ENCODE data around the gene MCEMP1. TPM values are rescaled to one million over a fixed set of nuclear protein-coding genes. Genes with fewer than 3 reads are reported as not detected.

MCEMP1 gene
- total RNA-seq, 1 donor from 2014 or later: not detected

DNA sequence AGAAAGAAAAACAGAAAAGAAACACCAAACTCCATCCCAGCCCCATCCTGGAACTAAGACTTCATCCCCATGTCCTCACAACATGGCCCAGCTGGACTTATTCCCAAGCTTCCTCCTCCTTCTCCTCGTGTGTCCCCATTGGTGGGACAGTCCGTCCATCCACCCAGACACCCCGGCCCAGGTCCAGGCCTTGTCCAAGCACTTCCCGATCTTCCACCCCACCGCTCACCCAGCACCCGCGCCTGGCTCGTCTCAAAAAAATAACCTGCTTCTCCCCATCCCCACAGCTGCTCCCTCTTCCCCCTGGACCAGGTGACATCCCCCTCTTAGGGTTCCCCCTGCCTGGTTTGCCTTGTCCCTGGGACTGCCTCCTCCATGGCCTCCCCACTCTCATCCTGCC is 26.4 kb downstream of the MCEMP1 start:
- TF ChIP-seq, protein P1, sequence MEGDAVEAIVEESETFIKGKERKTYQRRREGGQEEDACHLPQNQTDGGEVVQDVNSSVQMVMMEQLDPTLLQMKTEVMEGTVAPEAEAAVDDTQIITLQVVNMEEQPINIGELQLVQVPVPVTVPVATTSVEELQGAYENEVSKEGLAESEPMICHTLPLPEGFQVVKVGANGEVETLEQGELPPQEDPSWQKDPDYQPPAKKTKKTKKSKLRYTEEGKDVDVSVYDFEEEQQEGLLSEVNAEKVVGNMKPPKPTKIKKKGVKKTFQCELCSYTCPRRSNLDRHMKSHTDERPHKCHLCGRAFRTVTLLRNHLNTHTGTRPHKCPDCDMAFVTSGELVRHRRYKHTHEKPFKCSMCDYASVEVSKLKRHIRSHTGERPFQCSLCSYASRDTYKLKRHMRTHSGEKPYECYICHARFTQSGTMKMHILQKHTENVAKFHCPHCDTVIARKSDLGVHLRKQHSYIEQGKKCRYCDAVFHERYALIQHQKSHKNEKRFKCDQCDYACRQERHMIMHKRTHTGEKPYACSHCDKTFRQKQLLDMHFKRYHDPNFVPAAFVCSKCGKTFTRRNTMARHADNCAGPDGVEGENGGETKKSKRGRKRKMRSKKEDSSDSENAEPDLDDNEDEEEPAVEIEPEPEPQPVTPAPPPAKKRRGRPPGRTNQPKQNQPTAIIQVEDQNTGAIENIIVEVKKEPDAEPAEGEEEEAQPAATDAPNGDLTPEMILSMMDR (IDR thresholded peaks at IDR 0.05): no peak
- DNase-seq (ENCODE audit: extremely low spot score, unreplicated experiment): no peak
- Mint-ChIP-seq H3K27ac (ENCODE audit: unreplicated experiment) (no peak overlapping the region), H3K36me3 (ENCODE audit: unreplicated experiment) (no peaks in the 10 kb centered on the region), H3K9me3 (ENCODE audit: unreplicated experiment) (no peaks in the 10 kb centered on the region), H3K4me3 (ENCODE audit: unreplicated experiment) (no peak overlapping the region), H3K4me1 (ENCODE audit: unreplicated experiment) (no peaks in the 10 kb centered on the region), H3K27me3 (ENCODE audit: unreplicated experiment) (peaks cover 12% of the 10 kb centered on the region)

DNA sequence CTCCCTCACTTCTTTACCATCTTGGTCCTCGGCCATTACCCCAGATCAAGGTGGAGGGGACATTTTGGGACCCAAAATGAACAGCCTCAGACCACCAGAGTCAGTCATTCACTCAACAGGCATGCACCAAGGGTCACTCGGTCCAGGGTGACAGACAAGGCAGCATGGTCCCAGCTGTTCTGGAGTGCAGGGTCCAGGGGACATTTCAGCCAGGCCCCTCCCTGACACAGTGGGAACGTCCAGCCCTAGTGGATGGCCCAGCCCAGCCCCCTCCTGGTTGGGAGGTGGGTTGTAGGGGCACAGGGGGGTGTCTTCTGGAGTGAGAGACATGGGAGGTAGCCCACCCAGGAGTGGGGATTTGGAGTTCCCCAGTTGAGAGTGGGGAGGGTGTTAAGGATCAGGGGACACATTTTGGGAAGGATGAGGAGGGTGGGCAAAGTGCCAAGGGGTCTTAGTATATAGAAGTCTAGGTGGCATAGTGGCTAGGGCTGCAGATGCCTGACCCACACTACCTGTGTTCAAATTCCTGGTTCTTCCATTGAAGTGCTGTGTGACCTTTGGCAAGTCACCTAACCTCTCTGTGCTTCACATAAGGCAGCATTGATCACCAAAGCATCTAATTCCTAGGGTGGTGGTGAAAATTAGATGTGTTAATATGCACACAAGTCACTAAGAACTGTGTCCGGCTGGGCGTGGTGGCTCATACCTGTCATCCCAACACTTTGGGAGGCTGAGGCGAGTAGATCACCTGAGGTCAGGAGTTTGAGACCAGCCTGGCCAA is 27.6 kb downstream of the MCEMP1 start:
- H3K27me3 Mint-ChIP-seq (ENCODE audit: unreplicated experiment): peaks cover 13% of the 10 kb centered on the region
- H3K36me3 Mint-ChIP-seq (ENCODE audit: unreplicated experiment): no peaks in the 10 kb centered on the region
- no peak overlapping the region for H3K4me3 Mint-ChIP-seq (ENCODE audit: unreplicated experiment)
- no peak overlapping the region for H3K27ac Mint-ChIP-seq (ENCODE audit: unreplicated experiment)
- TF ChIP-seq, protein P1 (IDR thresholded peaks at IDR 0.05): no peak
- no peak for DNase-seq (ENCODE audit: extremely low spot score, unreplicated experiment)
- H3K4me1 Mint-ChIP-seq (ENCODE audit: unreplicated experiment): no peaks in the 10 kb centered on the region
- H3K9me3 Mint-ChIP-seq (ENCODE audit: unreplicated experiment): no peaks in the 10 kb centered on the region

DNA sequence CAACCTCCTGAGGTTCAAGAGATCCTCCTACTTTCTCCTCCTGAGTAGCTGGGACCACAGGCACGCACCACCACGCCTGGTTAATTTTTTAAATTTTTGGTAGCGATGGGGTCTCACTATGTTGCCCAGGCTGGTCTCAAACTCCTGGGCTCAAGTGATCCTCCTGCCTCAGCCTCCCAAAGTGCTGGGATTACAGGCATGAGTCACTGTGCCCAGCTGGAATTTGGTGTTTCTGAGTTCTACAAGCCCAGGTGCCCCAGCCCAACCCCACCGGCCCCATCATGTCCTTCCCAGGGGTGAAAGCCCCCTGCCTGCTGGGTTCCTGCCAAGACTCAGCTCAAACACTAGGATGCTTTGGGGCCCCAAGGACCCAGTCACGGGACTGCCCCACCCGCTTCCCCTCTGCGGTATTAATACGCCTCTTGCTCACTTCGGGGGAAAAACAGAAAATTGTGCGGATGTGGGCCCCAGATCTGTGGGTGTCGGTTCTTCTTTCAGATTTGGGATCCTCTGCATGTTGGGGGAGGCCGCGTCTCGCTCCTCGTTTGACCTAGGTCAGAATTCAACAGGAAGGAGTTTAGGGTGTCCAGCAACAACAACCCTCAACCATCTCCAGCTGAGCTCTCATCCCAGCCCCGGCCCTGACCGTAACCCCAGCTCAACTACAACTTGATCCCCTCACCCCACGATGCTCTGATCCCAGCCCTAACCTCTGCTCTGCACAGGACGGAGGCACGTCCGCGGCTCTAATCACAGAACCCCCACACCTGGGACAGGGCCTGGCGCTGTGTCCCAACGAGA is 28.7 kb downstream of the MCEMP1 start:
- TF ChIP-seq, protein P1 (IDR thresholded peaks at IDR 0.05): no peak
- H3K27me3 Mint-ChIP-seq (ENCODE audit: unreplicated experiment): peaks cover 10% of the 10 kb centered on the region
- no peaks in the 10 kb centered on the region for H3K36me3 Mint-ChIP-seq (ENCODE audit: unreplicated experiment)
- no peaks in the 10 kb centered on the region for H3K9me3 Mint-ChIP-seq (ENCODE audit: unreplicated experiment)
- no peak overlapping the region for H3K27ac Mint-ChIP-seq (ENCODE audit: unreplicated experiment)
- no peak overlapping the region for H3K4me3 Mint-ChIP-seq (ENCODE audit: unreplicated experiment)
- no peaks in the 10 kb centered on the region for H3K4me1 Mint-ChIP-seq (ENCODE audit: unreplicated experiment)
- no peak for DNase-seq (ENCODE audit: extremely low spot score, unreplicated experiment)

DNA sequence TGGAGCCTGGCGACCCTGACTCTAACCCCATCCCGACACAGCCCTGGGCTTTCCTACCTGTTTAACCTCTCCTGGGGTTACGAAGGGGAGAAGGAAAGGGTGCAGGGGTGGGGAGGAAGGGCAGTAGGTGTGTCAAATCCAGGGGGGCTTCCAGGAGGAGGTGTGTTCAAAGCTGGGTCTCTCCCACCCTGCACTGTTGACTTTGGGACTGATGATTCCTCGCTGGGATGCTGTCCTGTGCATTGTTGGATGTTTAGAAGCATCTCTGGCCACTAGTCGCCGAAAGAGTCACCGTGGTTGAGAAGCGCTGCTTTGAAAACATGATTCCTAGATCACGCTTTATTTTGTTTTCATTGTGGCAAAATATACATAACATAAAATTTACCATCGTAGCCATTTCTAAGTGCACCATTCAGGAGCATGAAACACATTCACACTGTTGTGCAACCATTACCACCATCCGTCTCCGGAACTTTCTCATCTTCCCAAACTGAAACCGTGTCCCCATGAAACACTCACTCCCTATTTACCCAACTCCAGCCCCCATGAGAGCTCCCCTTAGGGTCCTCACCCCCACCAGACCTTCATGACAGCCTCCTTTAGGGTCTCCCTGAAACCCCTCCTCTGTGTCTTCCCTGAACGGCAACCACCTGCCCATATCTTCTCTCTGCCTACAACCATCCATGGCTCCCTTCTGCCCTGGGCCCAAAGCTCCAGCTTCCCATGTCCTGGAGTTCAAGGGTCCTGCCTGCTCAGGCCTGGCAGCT is 29.5 kb downstream of the MCEMP1 start:
- Mint-ChIP-seq H3K9me3 (ENCODE audit: unreplicated experiment) (no peaks in the 10 kb centered on the region), H3K4me1 (ENCODE audit: unreplicated experiment) (no peaks in the 10 kb centered on the region), H3K27ac (ENCODE audit: unreplicated experiment) (no peak overlapping the region), H3K4me3 (ENCODE audit: unreplicated experiment) (no peak overlapping the region), H3K36me3 (ENCODE audit: unreplicated experiment) (no peaks in the 10 kb centered on the region), H3K27me3 (ENCODE audit: unreplicated experiment) (peaks cover 10% of the 10 kb centered on the region)
- no peak for DNase-seq (ENCODE audit: extremely low spot score, unreplicated experiment)
- TF ChIP-seq, protein P1 (IDR thresholded peaks at IDR 0.05): no peak
